GM21526 (cell line): Measurements from ENCODE around the gene NOVA2.

Experiments used
- ATAC-seq: cut with Tn5 transposase; IDR thresholded peaks from one replicate; pipeline ENCODE4 v1.9.1; 2021; ENCODE audit warnings: moderate library complexity; ENCODE audit not compliant: unreplicated experiment, low FRiP score

The NOVA2 gene

GRCh38 chr19:45929247-45929646 is 44.4 kb downstream of the NOVA2 start:
- no peak for ATAC-seq

GRCh38 chr19:45927565-45928261 is 46.0 kb downstream of the NOVA2 start:
- no peak for ATAC-seq

GRCh38 chr19:45924891-45925447 is 48.7 kb downstream of the NOVA2 start:
- no peak for ATAC-seq

- no peak for ATAC-seq
Measured at GRCh38 chr19:45922281-45922680, 51.4 kb downstream of the NOVA2 start.

- ATAC-seq, result no peak
Measured at GRCh38 chr19:45920458-45920857, 53.2 kb downstream of the NOVA2 start.

GRCh38 chr19:45919678-45920077 is 54.0 kb downstream of the NOVA2 start:
- no peak for ATAC-seq

GRCh38 chr19:45918721-45919120 is 54.9 kb downstream of the NOVA2 start:
- ATAC-seq, result no peak

- ATAC-seq, result no peak
Measured at GRCh38 chr19:45917421-45918091, 56.1 kb downstream of the NOVA2 start.

- ATAC-seq, result no peak
Measured at GRCh38 chr19:45913874-45914830, 59.5 kb downstream of the NOVA2 start, which contains the start of gene NANOS2. Gene NANOS2 (minus strand): TSS chr19:45914778. CDS start chr19:45914693, 85 bp downstream.

GRCh38 chr19:45911291-45911690 is 62.4 kb downstream of the NOVA2 start:
- no peak for ATAC-seq

GRCh38 chr19:45908956-45909355 is 64.7 kb downstream of the NOVA2 start:
- ATAC-seq, result no peak

- ATAC-seq, result no peak
Measured at GRCh38 chr19:45906221-45906620, 67.4 kb downstream of the NOVA2 start.

GRCh38 chr19:45905011-45905410 is 68.7 kb downstream of the NOVA2 start:
- no peak for ATAC-seq

- peak; percentile 89 for ATAC-seq
Measured at GRCh38 chr19:45902651-45903625, 70.7 kb downstream of the NOVA2 start.

GRCh38 chr19:45901912-45902650 is 71.6 kb downstream of the NOVA2 start, which contains the start of gene MYPOP:
Gene MYPOP (minus strand): TSS chr19:45902613. CDS start chr19:45901773, 840 bp downstream.
- ATAC-seq, result no peak

- ATAC-seq, result no peak
Measured at GRCh38 chr19:45901432-45901911, 72.2 kb downstream of the NOVA2 start.

- ATAC-seq, result no peak
Measured at GRCh38 chr19:45900738-45901431, 72.8 kb downstream of the NOVA2 start.
